CD4-positive, alpha-beta T cell treated with Interferon alpha-2 for 1 hour (primary cell): ENCODE data around the gene CAPN13.

Experiments
- DNase-seq, 2 donors: peaks; one replicate each; pipeline ENCODE4 v3.0.0-alpha.2; 2020 to 2022

Gene CAPN13

GRCh38 chr2:30807249-30807648 is at the start of gene CAPN13:
CAPN13 (minus strand) TSS chr2:30807446; CDS start chr2:30787325, 20,121 bp downstream.
- no peak for DNase-seq

- DNase-seq, result no peak
These were observed 40.6 kb upstream of the CAPN13 start for GRCh38 chr2:30847841-30848240.

- DNase-seq, result no peak
These were observed 40.1 kb upstream of the CAPN13 start for GRCh38 chr2:30847329-30847728.

- no peak for DNase-seq
These were observed 21.3 kb upstream of the CAPN13 start for GRCh38 chr2:30828586-30828985.

- no peak for DNase-seq
These were observed 19.7 kb upstream of the CAPN13 start for GRCh38 chr2:30826916-30827315.

GRCh38 chr2:30826481-30826880 is 19.2 kb upstream of the CAPN13 start:
- no peak for DNase-seq

GRCh38 chr2:30823452-30823851 is 16.2 kb upstream of the CAPN13 start:
- no peak for DNase-seq

- DNase-seq, result no peak
These were observed 14.7 kb upstream of the CAPN13 start for GRCh38 chr2:30821960-30822359.

GRCh38 chr2:30820381-30821055 is 13.3 kb upstream of the CAPN13 start:
- no peak for DNase-seq

- DNase-seq, result no peak
These were observed 2.7 kb upstream of the CAPN13 start for GRCh38 chr2:30809938-30810337.

GRCh38 chr2:30808695-30809094 is 1.4 kb upstream of the CAPN13 start:
- DNase-seq, result no peak

GRCh38 chr2:30803281-30803680 is 4.0 kb downstream of the CAPN13 start:
- no peak for DNase-seq

GRCh38 chr2:30802611-30803010 is 4.6 kb downstream of the CAPN13 start:
- DNase-seq, result no peak

GRCh38 chr2:30801821-30802455 is 5.3 kb downstream of the CAPN13 start:
- no peak for DNase-seq

GRCh38 chr2:30800159-30800558 is 7.1 kb downstream of the CAPN13 start:
- no peak for DNase-seq

- DNase-seq, result no peak
These were observed 7.9 kb downstream of the CAPN13 start for GRCh38 chr2:30799366-30799765.

GRCh38 chr2:30798536-30798991 is 8.7 kb downstream of the CAPN13 start:
- DNase-seq, result no peak

GRCh38 chr2:30797381-30798015 is 9.7 kb downstream of the CAPN13 start:
- DNase-seq, result no peak

- DNase-seq, result no peak
These were observed 10.5 kb downstream of the CAPN13 start for GRCh38 chr2:30796699-30797098.

- no peak for DNase-seq
These were observed 14.7 kb downstream of the CAPN13 start for GRCh38 chr2:30792521-30792920.

GRCh38 chr2:30790879-30791278 is 16.4 kb downstream of the CAPN13 start:
- DNase-seq, result no peak

- DNase-seq, result no peak
These were observed 17.5 kb downstream of the CAPN13 start for GRCh38 chr2:30789670-30790210.

- DNase-seq, result no peak
These were observed 20.1 kb downstream of the CAPN13 start for GRCh38 chr2:30786923-30787685.
